ENCODE measurements around the gene SLC7A5.
"Not testable (repeated sequence)": the region's sequence is repeated elsewhere in the genome, so short reads cannot be mapped to it uniquely, and the experiment has no call there.

- not testable (repeated sequence) for TF ChIP-seq POLR2AphosphoS5, CTCF, EP300 (IDR thresholded peaks at IDR 0.05)
These were observed 641 bp upstream of the SLC7A5 start for GRCh38 chr16:87869879-87870417.
